Small intestine (tissue), 7 donors: ENCODE measurements around the gene LINC00632. TPM values are rescaled to one million over a fixed set of nuclear protein-coding genes. Genes with fewer than 3 reads are reported as not detected.

Source experiments
- DNase-seq, 2 donors: peaks; one replicate each; pipeline versions ENCODE4 v3.0.0 to v3.0.0-alpha.2; 2013
- FAIRE-seq: peaks from 2 replicates; lab custom pipeline; 2012; peaks lifted over from hg19 to GRCh38; lab: Jason Lieb, UNC
- H3K27ac ChIP-seq, 3 donors: one replicate each; pipeline ENCODE4 v1.5.1; 2013; ENCODE audit warnings: low read length in 2 of 3, mild to moderate bottlenecking in 2 of 3, control low read depth in 1 of 3, inconsistent platforms in 1 of 3, low read depth in 1 of 3, moderate library complexity in 1 of 3
- H3K27me3 ChIP-seq, 3 donors: one replicate each; pipeline ENCODE4 v1.6.1; 2013; ENCODE audit warnings: low read length in 3 of 3, inconsistent platforms in 1 of 3; ENCODE audit not compliant: control insufficient read depth in 3 of 3, insufficient read depth in 3 of 3
- H3K36me3 ChIP-seq, 3 donors: one replicate each; pipeline ENCODE4 v1.6.1; 2013; ENCODE audit warnings: low read length in 3 of 3, inconsistent platforms in 1 of 3, low read depth in 1 of 3, mild to moderate bottlenecking in 1 of 3, moderate library complexity in 1 of 3; ENCODE audit not compliant: control insufficient read depth in 3 of 3, insufficient read depth in 2 of 3
- H3K4me1 ChIP-seq, 3 donors: one replicate each; pipeline ENCODE4 v1.6.1; 2013; ENCODE audit warnings: low read length in 2 of 3, inconsistent platforms in 1 of 3, low read depth in 1 of 3, mild to moderate bottlenecking in 1 of 3, moderate library complexity in 1 of 3; ENCODE audit not compliant: control insufficient read depth in 3 of 3, insufficient read depth in 2 of 3
- H3K4me3 ChIP-seq, 3 donors: one replicate each; pipeline ENCODE4 v1.5.1; 2013; ENCODE audit warnings: low read length in 3 of 3, control low read depth in 1 of 3, inconsistent platforms in 1 of 3, low read depth in 1 of 3, mild to moderate bottlenecking in 1 of 3, moderate library complexity in 1 of 3
- H3K9me3 ChIP-seq, 2 donors: one replicate each; pipeline ENCODE4 v1.6.1; 2013; ENCODE audit warnings: low read depth in 1 of 2, low read length in 1 of 2; ENCODE audit not compliant: control insufficient read depth in 2 of 2, insufficient read depth in 1 of 2
- WGBS, 3 donors: extraction: QIAGEN DNeasy Blood & Tissue Kit; methylation state at CpG; one replicate each; pipeline ENCODE4 v1.1.7; 2013; 5-methylcytosine and 5-hydroxymethylcytosine counted together
- polyA plus RNA-seq, 4 donors: library from polyadenylated mRNA; stranded (reverse) in 3 of 4; unstranded in 1 of 4; fragments of 200-250 nt in 3 of 4; fragments of 120-200 nt in 1 of 4; gene quantifications; one replicate each; pipeline versions ENCODE4 v1.2.1 to v1.2.3, GENCODE V29; 2013
- donor health status: healthy with polysubstance abuse.
- donor health status: control.
- donor health status: control.
- donor health status: Bipolar disorder and iron deficiency.
- donor health status: healthy.

The LINC00632 gene
- polyA plus RNA-seq, 4 donors: 1.9 to 14.3 TPM; not detected in 2

DNA sequence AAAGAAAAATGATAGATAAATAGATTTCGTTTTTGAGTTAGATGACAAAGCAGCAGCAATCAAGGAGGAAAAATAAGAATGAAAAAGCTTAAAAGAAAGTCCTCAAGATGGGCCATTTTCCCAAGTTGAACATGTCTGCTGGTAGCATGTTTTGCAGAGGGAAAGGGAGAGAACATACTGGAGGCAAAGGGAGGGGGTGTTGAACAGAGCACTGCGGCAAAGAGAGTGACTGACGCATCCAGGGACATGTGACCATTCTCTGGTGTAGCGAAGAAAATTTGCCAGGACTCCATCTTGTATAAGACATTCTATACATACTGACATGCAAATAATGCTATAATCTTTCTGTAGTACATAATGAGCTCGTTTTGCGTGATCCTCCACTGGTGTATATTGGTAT is 1.2 kb downstream of the LINC00632 start:
- H3K36me3 ChIP-seq: no peaks in the 10 kb centered on the region
- WGBS, 3 donors: 45 to 62% (median 62%) methylated on average over 6 of the region's 6 CpGs
- H3K4me1 ChIP-seq: no peaks in the 10 kb centered on the region
- H3K27ac ChIP-seq: peak overlapping the region in 1 of 3 donors; percentile 12
- no peak overlapping the region for H3K4me3 ChIP-seq
- no peaks in the 10 kb centered on the region for H3K9me3 ChIP-seq
- no peaks in the 10 kb centered on the region for H3K27me3 ChIP-seq
- FAIRE-seq: no peak
- DNase-seq: no peak

DNA sequence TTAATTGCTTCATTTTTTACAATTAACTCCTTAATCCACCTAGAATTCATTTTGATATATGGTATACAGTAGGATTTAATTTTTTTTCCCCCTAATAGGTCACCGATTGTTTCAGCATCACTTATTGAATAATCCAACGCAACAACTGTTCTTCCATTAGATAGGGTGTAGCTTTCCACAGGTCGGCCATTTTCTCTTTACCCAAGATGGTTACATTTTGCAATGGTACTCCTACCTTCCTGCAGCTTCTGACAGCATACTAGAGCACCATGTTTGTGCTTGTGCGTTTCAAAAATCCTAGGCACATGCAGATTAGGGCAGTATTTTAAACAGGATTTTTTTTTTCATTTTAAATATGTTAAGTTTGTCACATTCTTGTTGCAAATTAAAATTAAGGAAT is 2.3 kb downstream of the LINC00632 start:
- 76 to 86% (median 85%) methylated on average over 4 of the region's 4 CpGs for WGBS, 3 donors
- H3K36me3 ChIP-seq: no peaks in the 10 kb centered on the region
- H3K27ac ChIP-seq: no peak overlapping the region
- H3K27me3 ChIP-seq: no peaks in the 10 kb centered on the region
- FAIRE-seq (no peak), DNase-seq (no peak)
- H3K4me3 ChIP-seq: no peak overlapping the region
- no peaks in the 10 kb centered on the region for H3K4me1 ChIP-seq
- H3K9me3 ChIP-seq: no peaks in the 10 kb centered on the region

DNA sequence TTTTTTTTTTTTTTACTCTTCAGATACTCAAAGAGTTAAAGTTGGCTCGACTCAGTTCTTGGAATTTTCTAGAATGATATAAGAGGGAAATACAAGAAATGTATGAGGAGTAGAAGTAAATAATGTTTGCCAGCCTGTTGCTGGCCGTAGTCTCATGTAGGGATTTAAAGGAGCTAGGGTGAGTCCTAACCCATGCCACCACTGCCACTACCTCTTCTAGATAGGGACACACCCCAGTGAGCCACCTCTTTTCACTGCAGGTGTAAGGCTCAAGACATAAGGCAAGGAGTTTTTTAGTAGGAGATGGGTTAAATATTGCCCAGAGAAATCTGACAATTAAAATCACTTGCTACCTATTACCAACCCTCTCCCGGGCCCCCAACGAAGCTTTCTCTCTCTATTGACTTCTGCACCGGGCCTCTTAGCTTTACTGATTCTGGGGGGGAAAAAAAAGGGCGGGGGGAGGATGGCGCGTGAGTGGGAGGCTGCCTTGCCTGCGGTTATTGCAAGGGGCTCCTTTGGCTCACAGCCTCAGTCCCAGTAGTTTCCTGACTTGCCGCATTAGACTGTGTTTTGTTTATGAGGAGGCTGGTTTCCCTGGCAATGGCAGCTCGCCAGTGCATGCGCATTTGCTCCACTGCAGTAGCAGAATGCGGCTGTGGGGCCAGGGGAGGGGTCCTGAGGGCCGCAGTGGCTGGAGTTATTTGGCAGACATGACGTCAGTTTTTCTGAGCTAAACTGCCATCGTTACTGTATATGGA is 3.0 kb downstream of the LINC00632 start:
- Histone ChIP-seq H3K27me3 (no peaks in the 10 kb centered on the region), H3K9me3 (no peaks in the 10 kb centered on the region), H3K4me1 (no peaks in the 10 kb centered on the region), H3K36me3 (no peaks in the 10 kb centered on the region), H3K4me3 (peak overlapping the region in 1 of 3 donors; percentile 13), H3K27ac (peak overlapping the region in 1 of 3 donors; percentile 65)
- WGBS, 3 donors: 7 to 27% (median 13%) methylated on average over 16 of the region's 16 CpGs
- FAIRE-seq (no peak), DNase-seq (peak in 1 of 2 donors; percentile 56)

DNA sequence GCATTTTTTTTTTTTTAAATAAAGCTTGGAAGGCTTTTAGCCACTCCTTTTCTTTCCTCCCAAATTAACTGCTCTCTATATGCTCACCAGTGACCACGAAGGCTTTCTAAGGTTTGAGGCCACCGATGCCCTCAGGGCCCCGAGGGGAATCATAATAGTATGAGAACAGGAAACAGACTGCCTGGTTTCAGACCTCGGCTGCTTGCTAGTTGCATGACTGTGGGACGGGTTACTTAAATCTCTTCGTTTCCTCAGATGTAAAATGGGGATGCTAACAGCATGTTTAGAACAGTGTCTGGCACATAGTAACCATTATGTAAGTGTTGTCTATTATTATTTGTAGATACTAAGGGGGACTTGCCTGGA is 3.6 kb downstream of the LINC00632 start:
- Histone ChIP-seq H3K4me3 (peak overlapping the region in 1 of 3 donors; percentile 13), H3K36me3 (no peaks in the 10 kb centered on the region), H3K4me1 (no peaks in the 10 kb centered on the region), H3K27ac (peak overlapping the region in 1 of 3 donors; percentile 65), H3K27me3 (no peaks in the 10 kb centered on the region), H3K9me3 (no peaks in the 10 kb centered on the region)
- DNase-seq (no peak), FAIRE-seq (no peak)
- WGBS, 3 donors: 12 to 36% (median 29%) methylated on average over 6 of the region's 6 CpGs

DNA sequence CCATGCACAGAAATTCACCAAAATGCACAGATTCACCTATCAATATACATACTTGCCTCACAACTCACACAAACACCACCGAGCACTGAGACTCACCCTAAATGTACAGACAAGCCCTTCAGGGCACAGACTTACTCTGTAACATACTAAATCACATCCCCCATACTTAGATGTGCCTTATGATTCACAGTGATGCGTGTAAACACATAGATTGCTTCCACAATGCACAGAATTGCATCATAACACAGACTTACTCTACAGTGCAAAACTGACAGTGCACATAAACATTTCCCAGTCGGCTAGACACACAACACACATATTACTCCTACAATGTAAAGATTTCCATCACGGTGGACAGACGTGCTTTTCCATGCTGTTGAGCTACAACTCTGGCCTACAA is 6.2 kb downstream of the LINC00632 start:
- WGBS, 3 donors: 73 to 78% (median 78%) methylated on average over 5 of the region's 5 CpGs
- DNase-seq (no peak), FAIRE-seq (no peak)
- Histone ChIP-seq H3K4me3 (no peak overlapping the region), H3K36me3 (no peaks in the 10 kb centered on the region), H3K4me1 (no peaks in the 10 kb centered on the region), H3K27ac (no peak overlapping the region), H3K27me3 (no peaks in the 10 kb centered on the region), H3K9me3 (no peaks in the 10 kb centered on the region)

DNA sequence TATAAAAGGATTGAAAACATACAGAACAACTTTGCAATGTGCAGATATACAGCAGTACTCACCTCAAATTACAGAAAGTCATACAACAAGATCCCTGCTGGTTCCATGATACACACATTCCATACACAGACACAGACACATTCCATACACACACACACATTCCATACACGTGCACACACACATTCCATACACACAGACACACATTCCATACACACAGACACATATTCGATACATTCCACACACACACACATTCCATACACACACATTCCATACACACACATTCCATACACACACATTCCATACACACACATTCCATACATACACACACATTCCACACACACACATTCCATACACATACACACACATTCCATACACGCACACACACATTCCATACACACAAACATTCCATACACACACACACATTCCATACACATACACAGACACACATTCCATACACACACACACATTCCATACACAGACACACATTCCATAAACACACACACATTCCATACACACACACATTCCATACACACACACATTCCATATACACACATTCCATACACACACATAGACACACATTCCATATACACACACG is 13.7 kb downstream of the LINC00632 start:
- H3K4me3 ChIP-seq: no peak overlapping the region
- no peak overlapping the region for H3K27ac ChIP-seq
- H3K9me3 ChIP-seq: no peaks in the 10 kb centered on the region
- no peak for DNase-seq
- no peak for FAIRE-seq
- no peaks in the 10 kb centered on the region for H3K27me3 ChIP-seq
- no peaks in the 10 kb centered on the region for H3K36me3 ChIP-seq
- H3K4me1 ChIP-seq: no peaks in the 10 kb centered on the region
- WGBS, 3 donors: 56 to 61% (median 61%) methylated on average over 4 of the region's 4 CpGs

DNA sequence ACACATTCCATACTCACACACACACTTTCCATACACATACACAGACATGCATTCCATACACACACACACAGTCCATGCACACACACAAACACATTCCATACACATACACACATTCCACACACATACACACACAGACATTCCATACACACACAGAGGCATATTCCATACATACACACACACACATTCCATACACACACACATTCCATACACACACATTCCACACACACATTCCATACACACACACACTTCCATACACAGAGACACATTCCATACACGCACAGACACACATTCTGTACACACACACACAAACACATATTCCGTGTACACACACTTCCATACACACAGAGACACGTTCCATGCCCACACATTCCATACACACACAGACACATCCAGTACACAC is 14.8 kb downstream of the LINC00632 start:
- no peak overlapping the region for H3K27ac ChIP-seq
- no peaks in the 10 kb centered on the region for H3K9me3 ChIP-seq
- no peaks in the 10 kb centered on the region for H3K4me1 ChIP-seq
- H3K36me3 ChIP-seq: no peaks in the 10 kb centered on the region
- WGBS, 3 donors: 83 to 94% (median 91%) methylated on average over 3 of the region's 3 CpGs
- no peak for FAIRE-seq
- H3K27me3 ChIP-seq: no peaks in the 10 kb centered on the region
- no peak overlapping the region for H3K4me3 ChIP-seq
- no peak for DNase-seq

DNA sequence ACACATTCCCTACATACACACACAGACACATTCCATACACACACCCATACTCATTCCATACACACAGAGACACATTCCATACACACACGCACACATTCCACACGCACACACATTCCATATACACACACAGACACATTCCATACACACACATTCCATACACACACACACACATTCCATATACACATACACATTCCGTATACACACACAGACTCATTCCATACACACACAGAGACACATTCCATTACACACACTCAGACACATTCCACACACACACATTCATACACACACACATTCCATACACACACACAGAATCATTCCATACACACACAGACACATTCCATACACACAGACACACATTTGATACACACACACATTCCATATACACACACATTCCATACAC is 15.2 kb downstream of the LINC00632 start:
- Histone ChIP-seq H3K9me3 (no peaks in the 10 kb centered on the region), H3K4me3 (no peak overlapping the region), H3K27ac (no peak overlapping the region), H3K4me1 (no peaks in the 10 kb centered on the region), H3K27me3 (no peaks in the 10 kb centered on the region), H3K36me3 (no peaks in the 10 kb centered on the region)
- FAIRE-seq (no peak), DNase-seq (no peak)
- WGBS, 3 donors: 65 to 70% (median 67%) methylated on average over 3 of the region's 3 CpGs
